HUES48 (cell line): ENCODE data around the gene SPEM1.

Source experiments
- H3K27ac ChIP-seq: one replicate; pipeline ENCODE4 v1.7.0; 2013; ENCODE audit warnings: low read depth, low read length, inconsistent platforms
- H3K27me3 ChIP-seq: 2 replicates; pipeline ENCODE4 v1.6.1; 2013; ENCODE audit warnings: mild to moderate bottlenecking, low read length; ENCODE audit not compliant: control insufficient read depth, insufficient read depth
- H3K36me3 ChIP-seq: 2 replicates; pipeline ENCODE4 v1.6.1; 2013; ENCODE audit warnings: low read length; ENCODE audit not compliant: control insufficient read depth, insufficient read depth
- H3K4me1 ChIP-seq: 2 replicates; pipeline ENCODE4 v1.6.1; 2013; ENCODE audit warnings: mild to moderate bottlenecking, low read length; ENCODE audit not compliant: control insufficient read depth, insufficient read depth
- H3K4me3 ChIP-seq: 2 replicates; pipeline ENCODE4 v1.5.1; 2013; ENCODE audit warnings: mild to moderate bottlenecking, low read depth, low read length
- H3K9ac ChIP-seq: 2 replicates; pipeline ENCODE4 v1.6.1; 2013; ENCODE audit warnings: mild to moderate bottlenecking, low read depth, low read length, moderate library complexity
- H3K9me3 ChIP-seq: 2 replicates; pipeline ENCODE4 v1.6.1; 2013; ENCODE audit warnings: low read length; ENCODE audit not compliant: control insufficient read depth, insufficient read depth

SPEM1 gene

DNA sequence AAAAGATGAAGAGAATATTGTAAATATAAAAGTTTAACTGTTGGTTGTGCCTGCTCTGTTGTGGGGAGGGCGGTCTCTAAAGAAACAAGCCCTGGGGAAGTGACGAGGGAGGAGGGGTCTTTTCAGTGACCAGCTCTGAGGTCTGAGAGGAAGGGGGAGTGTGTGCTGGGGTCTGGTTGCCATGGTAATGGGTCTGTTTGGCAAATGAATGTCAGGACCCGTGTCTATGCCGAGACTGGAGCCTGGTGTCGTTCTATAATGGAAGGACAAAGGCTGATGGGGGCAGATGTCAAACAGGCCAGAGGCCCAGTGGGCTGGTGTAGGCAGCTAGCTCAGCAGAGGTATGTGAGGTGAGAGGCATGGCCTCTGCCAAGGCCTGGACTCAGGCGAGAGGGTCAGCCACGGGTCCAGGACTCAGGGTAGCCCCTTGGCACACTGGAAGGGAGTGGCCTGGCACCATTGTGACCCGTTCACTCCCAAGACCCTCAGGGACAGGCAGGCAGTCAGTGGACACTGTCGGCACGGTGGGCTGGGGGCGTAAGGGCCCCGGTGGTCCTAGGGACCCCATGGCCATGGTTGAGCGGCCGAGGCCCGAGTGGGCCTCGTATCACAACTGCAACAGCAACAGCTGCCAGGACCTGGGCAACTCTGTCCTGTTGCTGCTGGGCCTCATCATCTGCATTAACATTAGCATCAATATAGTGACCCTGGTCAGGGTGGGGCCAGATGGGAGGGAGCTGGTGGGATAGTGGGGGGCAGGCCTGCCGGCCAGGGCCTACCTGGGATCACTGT, at the start of gene SPEM1:
Gene SPEM1 (plus strand): TSS at position 506 of the 792 bp plus-strand sequence. CDS start 61 bp downstream, at position 567.
- Histone ChIP-seq H3K36me3 (peaks cover 26% of the 10 kb centered on the region), H3K9ac (no peak within 1 kb of the TSS), H3K27ac (no peak within 1 kb of the TSS), H3K4me3 (no peak within 1 kb of the TSS), H3K9me3 (no peaks in the 10 kb centered on the region), H3K4me1 (no peaks in the 10 kb centered on the region), H3K27me3 (no peaks in the 10 kb centered on the region)

GRCh38 chr17:7370853-7371252, 49.3 kb upstream of the SPEM1 start:
- Histone ChIP-seq H3K27ac (no peak overlapping the region), H3K36me3 (no peaks in the 10 kb centered on the region), H3K4me3 (no peak overlapping the region), H3K27me3 (no peaks in the 10 kb centered on the region), H3K4me1 (peaks cover 4% of the 10 kb centered on the region), H3K9ac (no peak overlapping the region), H3K9me3 (no peaks in the 10 kb centered on the region)

- Histone ChIP-seq H3K27ac (no peak overlapping the region), H3K4me1 (no peaks in the 10 kb centered on the region), H3K27me3 (peaks cover 3% of the 10 kb centered on the region; the same call in 1 of the 2 replicates), H3K36me3 (no peaks in the 10 kb centered on the region), H3K4me3 (no peak overlapping the region), H3K9me3 (no peaks in the 10 kb centered on the region), H3K9ac (no peak overlapping the region)
Observed at GRCh38 chr17:7374353-7374752, 45.8 kb upstream of the SPEM1 start.

DNA sequence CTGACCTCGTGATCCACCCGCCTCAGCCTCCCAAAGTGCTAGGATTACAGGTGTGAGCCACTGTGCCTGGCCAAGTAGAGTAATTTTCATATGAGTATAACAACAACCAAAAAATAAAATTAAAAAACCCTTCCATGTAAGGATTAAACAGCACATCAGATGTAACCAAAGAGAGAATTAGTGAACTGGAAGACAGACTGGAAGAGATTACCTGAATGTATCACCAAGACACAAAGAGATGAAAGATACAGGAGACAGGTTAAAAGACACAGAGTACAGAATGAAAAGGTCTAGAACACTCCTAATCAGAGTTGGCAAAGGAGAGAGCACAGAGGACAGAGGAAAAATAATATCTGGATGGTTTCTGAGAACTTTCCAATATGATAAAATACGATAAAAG, 41.0 kb upstream of the SPEM1 start:
- Histone ChIP-seq H3K36me3 (no peaks in the 10 kb centered on the region), H3K4me1 (peaks cover 5% of the 10 kb centered on the region; the same call in 1 of the 2 replicates), H3K9me3 (no peaks in the 10 kb centered on the region), H3K27me3 (peaks cover 45% of the 10 kb centered on the region), H3K4me3 (no peak overlapping the region), H3K27ac (no peak overlapping the region), H3K9ac (no peak overlapping the region)

DNA sequence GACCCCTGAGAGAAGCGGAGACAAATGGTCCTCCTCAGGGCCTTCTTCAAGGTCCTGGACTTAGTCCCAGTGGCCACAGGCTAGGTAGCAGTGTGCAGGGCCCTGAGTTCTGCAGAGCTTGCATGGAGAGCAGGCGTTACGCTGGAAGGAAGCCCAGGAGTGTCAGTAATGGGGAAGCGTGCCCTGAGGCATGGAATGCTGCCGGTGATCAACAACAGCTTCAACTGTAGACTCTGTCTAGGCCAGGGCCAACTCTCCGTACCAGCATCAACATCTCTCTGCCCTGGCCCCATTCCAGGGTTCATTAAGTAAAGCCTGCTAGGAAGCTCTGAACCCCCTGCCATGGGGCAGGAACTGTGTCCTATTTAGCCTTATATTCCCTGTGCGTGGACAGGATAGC, 39.8 kb upstream of the SPEM1 start:
- H3K9ac ChIP-seq: no peak overlapping the region
- no peak overlapping the region for H3K27ac ChIP-seq
- H3K36me3 ChIP-seq: no peaks in the 10 kb centered on the region
- peaks cover 45% of the 10 kb centered on the region for H3K27me3 ChIP-seq
- H3K4me1 ChIP-seq: peaks cover 12% of the 10 kb centered on the region; the same call in 1 of the 2 replicates
- peak overlapping the region; percentile 59 for H3K4me3 ChIP-seq
- no peaks in the 10 kb centered on the region for H3K9me3 ChIP-seq

DNA sequence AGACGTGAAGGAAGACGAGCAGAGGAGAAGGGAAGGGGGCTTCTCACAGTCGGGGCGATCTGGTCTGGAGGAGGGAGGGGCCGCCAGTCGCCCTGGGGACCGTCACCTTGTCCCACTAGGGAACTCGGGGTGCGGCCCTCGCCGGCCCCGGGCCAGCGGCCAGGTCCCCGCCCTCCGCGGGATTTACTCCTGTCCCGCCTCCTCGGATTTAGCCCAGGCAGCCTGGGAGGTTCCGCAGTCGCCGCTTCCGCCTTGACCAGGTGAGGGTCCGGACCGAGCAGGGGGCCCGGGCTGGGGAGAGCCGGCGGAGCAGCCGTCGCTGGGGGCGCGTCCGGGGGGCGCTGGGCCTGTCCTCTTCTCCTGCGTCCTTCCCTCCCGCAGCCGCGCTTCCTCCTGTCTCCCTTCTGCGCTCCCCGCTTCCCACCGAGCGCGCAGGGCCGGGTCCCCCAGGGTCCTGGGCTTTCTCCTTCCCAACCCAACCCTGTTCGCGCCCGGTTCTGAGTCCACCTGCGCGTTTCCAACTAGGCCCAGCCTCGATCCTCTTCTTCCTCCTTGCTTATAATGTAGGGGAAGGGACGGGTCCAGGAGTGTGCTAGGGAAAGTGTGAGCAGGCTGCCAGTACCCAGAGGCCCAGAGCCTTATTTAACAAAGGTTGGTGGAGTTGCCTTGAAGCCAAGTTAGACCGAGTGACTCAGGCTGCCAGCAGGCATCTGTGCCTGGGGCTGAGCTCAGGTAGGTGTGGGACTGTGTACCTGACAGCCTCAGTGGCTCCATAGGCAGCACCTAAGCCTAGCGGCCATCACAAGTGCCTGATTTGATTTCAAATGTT, 39.1 kb upstream of the SPEM1 start, which contains the start of gene TNK1:
Gene TNK1 (plus strand): TSS at position 235 of the 829 bp plus-strand sequence. CDS start 1,838 bp downstream, outside the sequence.
- peaks cover 45% of the 10 kb centered on the region for H3K27me3 ChIP-seq
- no peak within 1 kb of the TSS for H3K9ac ChIP-seq
- no peaks in the 10 kb centered on the region for H3K9me3 ChIP-seq
- H3K4me1 ChIP-seq: peaks cover 12% of the 10 kb centered on the region; the same call in 1 of the 2 replicates
- H3K36me3 ChIP-seq: no peaks in the 10 kb centered on the region
- peak within 1 kb of the TSS; percentile 59 for H3K4me3 ChIP-seq
- no peak within 1 kb of the TSS for H3K27ac ChIP-seq

GRCh38 chr17:7382901-7383300, 37.2 kb upstream of the SPEM1 start:
- Histone ChIP-seq H3K4me3 (no peak overlapping the region), H3K9ac (no peak overlapping the region), H3K27me3 (peaks cover 45% of the 10 kb centered on the region), H3K9me3 (no peaks in the 10 kb centered on the region), H3K27ac (no peak overlapping the region), H3K36me3 (peaks cover 6% of the 10 kb centered on the region), H3K4me1 (peaks cover 12% of the 10 kb centered on the region; the same call in 1 of the 2 replicates)

DNA sequence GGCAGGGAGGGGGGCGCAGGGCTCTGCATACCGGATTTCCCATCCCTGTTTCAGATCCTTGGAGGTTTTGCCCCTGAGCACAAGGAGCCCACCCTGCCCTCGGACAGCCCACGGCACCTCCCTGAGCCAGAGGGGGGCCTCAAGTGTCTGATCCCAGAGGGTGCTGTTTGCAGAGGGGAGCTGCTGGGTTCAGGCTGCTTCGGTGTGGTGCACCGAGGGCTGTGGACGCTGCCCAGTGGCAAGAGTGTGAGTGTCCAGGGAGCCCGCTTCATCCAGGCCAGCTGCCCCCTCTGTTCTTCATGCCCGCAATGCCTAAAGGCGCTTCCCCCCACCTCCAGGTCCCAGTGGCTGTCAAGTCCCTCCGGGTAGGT, 36.8 kb upstream of the SPEM1 start:
- Histone ChIP-seq H3K9me3 (no peaks in the 10 kb centered on the region), H3K36me3 (peaks cover 11% of the 10 kb centered on the region), H3K27ac (no peak overlapping the region), H3K4me3 (peak overlapping the region; percentile 64), H3K9ac (no peak overlapping the region), H3K4me1 (peaks cover 12% of the 10 kb centered on the region; the same call in 1 of the 2 replicates), H3K27me3 (peaks cover 45% of the 10 kb centered on the region)

- Histone ChIP-seq H3K27me3 (peaks cover 45% of the 10 kb centered on the region), H3K9ac (peak overlapping the region; percentile 43; the same call in 1 of the 2 replicates), H3K27ac (no peak overlapping the region), H3K4me3 (peak overlapping the region; percentile 64), H3K9me3 (no peaks in the 10 kb centered on the region), H3K4me1 (peaks cover 12% of the 10 kb centered on the region; the same call in 1 of the 2 replicates), H3K36me3 (peaks cover 16% of the 10 kb centered on the region)
Observed at GRCh38 chr17:7383742-7384488, 36.2 kb upstream of the SPEM1 start.

GRCh38 chr17:7384489-7385081, 35.5 kb upstream of the SPEM1 start:
- Histone ChIP-seq H3K27me3 (peaks cover 40% of the 10 kb centered on the region), H3K27ac (no peak overlapping the region), H3K4me1 (peaks cover 12% of the 10 kb centered on the region; the same call in 1 of the 2 replicates), H3K36me3 (peaks cover 23% of the 10 kb centered on the region), H3K4me3 (peak overlapping the region; percentile 64), H3K9me3 (no peaks in the 10 kb centered on the region), H3K9ac (peak overlapping the region; percentile 43; the same call in 1 of the 2 replicates)
